H1 (cell line): ENCODE measurements around the gene HACD2. TPM values are rescaled to one million over a fixed set of nuclear protein-coding genes. Genes with fewer than 3 reads are reported as not detected.

ENCODE experiments used
- CTCF ChIA-PET: fragments of 300-600 bp; sonication (Branson Sonifier 250); formaldehyde crosslinking; loops from one replicate; lab custom pipeline; 2021; ENCODE audit not compliant: partially characterized antibody; lab: Charles Lee
- POLR2A ChIA-PET: fragments of 300-600 bp; sonication (Branson Sonifier 250); formaldehyde crosslinking; loops from one replicate; lab custom pipeline; 2021; ENCODE audit warnings: inconsistent platforms; ENCODE audit not compliant: partially characterized antibody; lab: Charles Lee
- DNase-seq, 2 experiments: peaks; one replicate each; pipeline versions ENCODE4 v3.0.0 to v3.0.0-alpha.2; 2010 to 2022; ENCODE audit warnings: low spot score in 2 of 2, low read depth in 1 of 2, mixed read lengths in 1 of 2
- FAIRE-seq: peaks from 2 replicates; lab custom pipeline; 2011; peaks lifted over from hg19 to GRCh38; lab: Jason Lieb, UNC
- H2AFZ ChIP-seq: 2 replicates; pipeline ENCODE4 v1.8.1; 2012; ENCODE audit warnings: low read length, inconsistent platforms
- H2AK5ac ChIP-seq: 2 replicates; pipeline ENCODE4 v1.6.1; 2013; ENCODE audit warnings: low read depth, low read length
- H2BK120ac ChIP-seq: replicated peaks from 2 replicates; pipeline ENCODE3; 2013; ENCODE audit warnings: low read depth, low read length, inconsistent platforms
- H2BK12ac ChIP-seq: 2 replicates; pipeline ENCODE4 v1.6.1; 2013; ENCODE audit warnings: low read depth, low read length
- H2BK15ac ChIP-seq: 2 replicates; pipeline ENCODE4 v1.6.1; 2013; ENCODE audit warnings: low read length
- H2BK20ac ChIP-seq: 2 replicates; pipeline ENCODE4 v1.6.1; 2013; ENCODE audit warnings: low read length
- H2BK5ac ChIP-seq: 2 replicates; pipeline ENCODE4 v1.6.1; 2013; ENCODE audit warnings: low read depth, low read length
- H3K14ac ChIP-seq: 2 replicates; pipeline ENCODE4 v1.6.1; 2013; ENCODE audit warnings: inconsistent platforms; ENCODE audit not compliant: insufficient read length
- H3K18ac ChIP-seq: 2 replicates; pipeline ENCODE4 v1.6.1; 2013; ENCODE audit warnings: low read length; ENCODE audit errors: extremely low read depth
- H3K23ac ChIP-seq: 2 replicates; pipeline ENCODE4 v1.6.1; 2013; ENCODE audit warnings: inconsistent platforms; ENCODE audit not compliant: insufficient read length
- H3K23me2 ChIP-seq: 2 replicates; pipeline ENCODE4 v1.6.1; 2013; ENCODE audit warnings: low read depth, low read length
- H3K27ac ChIP-seq: 2 replicates; pipeline ENCODE4 v1.6.1; 2011; ENCODE audit warnings: low read depth, low read length, inconsistent platforms
- H3K27me3 ChIP-seq, 4 experiments: replicated peaks in 1 of 4; 1 replicate in 1 of 4; 2 replicates in 3 of 4; pipeline versions ENCODE4 v1.6.1 to v1.8.1; 2011 to 2013; ENCODE audit warnings: low read length in 3 of 4, mild to moderate bottlenecking in 3 of 4, inconsistent platforms in 2 of 4, mixed read lengths in 2 of 4, moderate library complexity in 1 of 4; ENCODE audit not compliant: control insufficient read depth in 3 of 4, insufficient read depth in 3 of 4; ENCODE audit errors: extremely low read depth in 1 of 4
- H3K36me3 ChIP-seq, 4 experiments: 2 replicates each; pipeline versions ENCODE4 v1.6.1 to v1.8.1; 2011 to 2013; ENCODE audit warnings: mild to moderate bottlenecking in 4 of 4, low read length in 3 of 4, moderate library complexity in 2 of 4, control low read depth in 1 of 4, inconsistent platforms in 1 of 4; ENCODE audit not compliant: insufficient read depth in 4 of 4, control insufficient read depth in 2 of 4
- H3K4ac ChIP-seq: replicated peaks from 2 replicates; pipeline ENCODE3; 2013; ENCODE audit warnings: low read length, low read depth, mixed read lengths, inconsistent platforms; ENCODE audit not compliant: insufficient read length
- H3K4me1 ChIP-seq, 4 experiments: replicated peaks in 1 of 4; 1 replicate in 1 of 4; 2 replicates in 3 of 4; pipeline versions ENCODE4 v1.6.1 to v1.8.1; 2011 to 2013; ENCODE audit warnings: low read length in 3 of 4, inconsistent platforms in 2 of 4, mixed read lengths in 1 of 4; ENCODE audit not compliant: insufficient read depth in 4 of 4, control insufficient read depth in 3 of 4
- H3K4me2 ChIP-seq, 2 experiments: 2 replicates each; pipeline versions ENCODE4 v1.6.1 to v1.8.1; 2011 to 2013; ENCODE audit warnings: low read depth in 2 of 2, low read length in 2 of 2, control low read depth in 1 of 2, inconsistent platforms in 1 of 2, mild to moderate bottlenecking in 1 of 2; ENCODE audit not compliant: insufficient read depth in 1 of 2
- H3K4me3 ChIP-seq, 4 experiments: fragments of 200-600, 300-600 bp in 1 of 4; sonication (generic), shearing (Covaris generic), sonication (Bioruptor Twin) in 1 of 4; 2 replicates each; pipeline versions ENCODE4 v1.5.1 to v1.8.1; 2011 to 2016; ENCODE audit warnings: low read length in 4 of 4, low read depth in 3 of 4, control low read depth in 2 of 4, inconsistent platforms in 2 of 4, mild to moderate bottlenecking in 2 of 4, mixed read lengths in 1 of 4, moderate library complexity in 1 of 4; ENCODE audit not compliant: insufficient read depth in 2 of 4; ENCODE audit errors: extremely low read depth in 1 of 4
- H3K56ac ChIP-seq: replicated peaks from 2 replicates; pipeline ENCODE3; 2013; ENCODE audit warnings: low read depth, mild to moderate bottlenecking, mixed read lengths, low read length, inconsistent platforms; ENCODE audit not compliant: insufficient read length
- H3K79me1 ChIP-seq: 2 replicates; pipeline ENCODE4 v1.6.1; 2013; ENCODE audit warnings: low read depth, low read length, control low read depth
- H3K79me2 ChIP-seq, 2 experiments: 2 replicates each; pipeline versions ENCODE4 v1.6.1 to v1.8.1; 2012 to 2013; ENCODE audit warnings: low read length in 2 of 2, mild to moderate bottlenecking in 2 of 2, inconsistent platforms in 1 of 2; ENCODE audit not compliant: insufficient read depth in 2 of 2, control insufficient read depth in 1 of 2
- H3K9ac ChIP-seq, 4 experiments: replicated peaks in 1 of 4; 1 replicate in 1 of 4; 2 replicates in 3 of 4; pipeline versions ENCODE4 v1.6.1 to v1.8.1; 2011 to 2013; ENCODE audit warnings: low read depth in 3 of 4, low read length in 3 of 4, control low read depth in 2 of 4, mild to moderate bottlenecking in 2 of 4, moderate library complexity in 2 of 4, inconsistent platforms in 1 of 4; ENCODE audit errors: extremely low read depth in 1 of 4
- H3K9me3 ChIP-seq, 2 experiments: 2 replicates each; pipeline versions ENCODE4 v1.6.1 to v1.8.1; 2012 to 2013; ENCODE audit warnings: mild to moderate bottlenecking in 2 of 2, moderate library complexity in 2 of 2, control low read depth in 1 of 2, inconsistent platforms in 1 of 2, low read depth in 1 of 2, low read length in 1 of 2, mixed read lengths in 1 of 2; ENCODE audit not compliant: insufficient read depth in 2 of 2
- H4K20me1 ChIP-seq, 2 experiments: replicated peaks in 1 of 2; 2 replicates each; pipeline versions ENCODE3 to v1.8.1; 2011 to 2013; ENCODE audit warnings: inconsistent platforms in 2 of 2, low read length in 2 of 2, mild to moderate bottlenecking in 1 of 2; ENCODE audit not compliant: insufficient read depth in 2 of 2, control insufficient read depth in 1 of 2
- H4K5ac ChIP-seq: 2 replicates; pipeline ENCODE4 v1.6.1; 2013; ENCODE audit warnings: low read length, low read depth, mixed read lengths, inconsistent platforms; ENCODE audit not compliant: insufficient read length
- H4K8ac ChIP-seq: 2 replicates; pipeline ENCODE4 v1.8.0; 2013; ENCODE audit warnings: mild to moderate bottlenecking, moderate library complexity, low read length, inconsistent platforms; ENCODE audit not compliant: insufficient read depth; ENCODE audit errors: extremely low read depth
- H4K91ac ChIP-seq: replicated peaks from 2 replicates; pipeline ENCODE3; 2013; ENCODE audit warnings: low read length, mixed read lengths, inconsistent platforms; ENCODE audit not compliant: insufficient read length
- CBX5 ChIP-seq: fragments of 300-800, 300-1000 bp; sonication (generic); IDR thresholded peaks from 2 replicates; pipeline ENCODE4 v1.7.1; 2016; ENCODE audit warnings: antibody characterized with exemption, low read length, low read depth
- SP1 ChIP-seq: IDR thresholded peaks from 2 replicates; pipeline ENCODE4 v1.6.1; 2011; ENCODE audit warnings: low read depth, low read length
- WGBS, 2 experiments: shearing (Covaris generic) in 1 of 2; methylation state at CpG; one replicate each; pipeline versions ENCODE4 v1.1.6 to v1.1.7; 2013 to 2015; ENCODE audit warnings: low lambda C conversion rate in 2 of 2, mixed read lengths in 2 of 2, inconsistent platforms in 1 of 2, low coverage in 1 of 2, missing lambda C conversion rate in 1 of 2; ENCODE audit not compliant: insufficient replicate concordance in 2 of 2, insufficient coverage in 1 of 2, insufficient read length in 1 of 2; ENCODE audit errors: extremely low coverage in 1 of 2, missing lambda C conversion rate in 1 of 2; 5-methylcytosine and 5-hydroxymethylcytosine counted together
- polyA plus RNA-seq, 7 experiments: library from polyadenylated mRNA; depleted of rRNA in 3 of 7; stranded (reverse) in 5 of 7; unstranded in 2 of 7; fragments of >200 nt in 5 of 7; fragments of 200-250 nt in 2 of 7; gene quantifications; 1 replicate in 5 of 7; 2 replicates in 1 of 7; 4 replicates in 1 of 7; pipeline versions ENCODE4 v1.2.1 to v1.2.3, GENCODE V29; 2011 to 2013; ENCODE audit warnings: missing spikeins in 2 of 7, mixed read lengths in 2 of 7
- total RNA-seq: library from RNA; stranded (reverse); fragmentation: NEBNext Ultra II Directional; extraction: Animal tissue kit (Norgen Biotek cat#: 25700); gene quantifications from 2 replicates; pipeline ENCODE4 v1.2.1, GENCODE V29; 2021

The HACD2 gene
- total and polyA plus RNA-seq, 2 of the 8 experiments (the other 6 are each of a cell fraction or from before 2014, with no cell fraction given), result 24.9 to 31.2 TPM

GRCh38 chr3:123622766-123623165 is 37.9 kb upstream of the HACD2 start:
- no peak overlapping the region for H4K91ac ChIP-seq
- H3K4me3 ChIP-seq, result no peak overlapping the region
- H3K18ac ChIP-seq, result no peak overlapping the region
- H3K9me3 ChIP-seq, result no peaks in the 10 kb centered on the region
- H3K4me2 ChIP-seq, result no peak overlapping the region
- H2BK120ac ChIP-seq, result no peak overlapping the region
- H3K27me3 ChIP-seq, result no peaks in the 10 kb centered on the region
- no peak overlapping the region for H2BK20ac ChIP-seq
- no peak overlapping the region for H2AK5ac ChIP-seq
- no peak overlapping the region for H3K27ac ChIP-seq
- ChIA-PET CTCF (interaction anchor here (0.7 to 9.1 kb wide), 2 partner anchors 17 to 27 kb away, joined by 4 to 46 read pairs; no protein-coding TSS in a partner anchor), POLR2A (interaction anchor here (1.3 kb wide), 1 partner anchor 14 kb away, joined by 3 read pairs; no protein-coding TSS in a partner anchor)
- no peak overlapping the region for H4K5ac ChIP-seq
- no peak overlapping the region for H2BK15ac ChIP-seq
- TF ChIP-seq CBX5 (no peak), SP1 (no peak)
- H2AFZ ChIP-seq, result no peak overlapping the region
- no peak overlapping the region for H3K56ac ChIP-seq
- H3K36me3 ChIP-seq, result peaks cover 0 to 5% (median 0%) of the 10 kb centered on the region in 4 experiments; a peak in 2 of 8 replicates
- no peak overlapping the region for H4K8ac ChIP-seq
- no peak overlapping the region for H3K9ac ChIP-seq
- H3K79me2 ChIP-seq, result no peaks in the 10 kb centered on the region
- no peaks in the 10 kb centered on the region for H3K79me1 ChIP-seq
- no peak overlapping the region for H3K23ac ChIP-seq
- no peak for FAIRE-seq
- no peak overlapping the region for H3K4ac ChIP-seq
- no peak for DNase-seq
- no peak overlapping the region for H3K14ac ChIP-seq
- H2BK5ac ChIP-seq, result no peak overlapping the region
- H4K20me1 ChIP-seq, result no peaks in the 10 kb centered on the region
- H2BK12ac ChIP-seq, result no peak overlapping the region
- H3K4me1 ChIP-seq, result 0 out of 7 replicates have a peak, but pooled peaks cover 0 to 4% (median 1%) of the 10 kb centered on the region in 4 experiments
- 87% methylated on average over 2 of the region's 2 CpGs; no CpG with 5 or more reads in 1 of the 2 experiments for WGBS, 2 experiments
- H3K23me2 ChIP-seq, result no peaks in the 10 kb centered on the region
